ENCODE data around the gene MALRD1.

DNA sequence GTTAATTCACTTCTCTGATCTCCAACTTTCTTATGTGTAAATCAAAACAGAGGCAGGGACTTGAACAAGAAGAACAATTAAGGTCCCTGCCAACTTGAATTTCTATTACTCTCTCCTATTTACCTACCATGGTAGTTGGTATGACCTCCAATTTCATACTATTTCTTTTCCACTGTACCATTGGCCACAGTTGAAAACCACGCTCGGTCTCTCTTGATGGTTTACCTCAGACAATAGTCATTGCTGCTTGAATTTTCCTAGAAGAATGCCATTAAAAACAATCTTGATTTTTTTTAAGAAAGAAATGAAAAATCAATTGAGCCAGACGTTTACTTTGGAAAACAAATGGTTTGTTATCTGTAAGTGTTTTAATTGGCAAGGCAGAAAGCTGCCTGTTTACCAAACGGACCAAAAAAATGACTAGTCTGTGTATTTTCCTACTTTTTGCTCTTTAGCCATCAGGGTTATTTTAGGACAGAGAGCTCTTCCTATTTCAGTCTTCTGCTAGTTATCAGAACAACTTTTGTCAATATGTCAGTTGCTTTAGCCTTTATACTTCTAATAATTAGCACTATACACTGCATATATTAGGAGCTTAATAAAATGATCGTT lies 610.1 kb downstream of the MALRD1 start:
- TF ChIP-seq, protein P1, sequence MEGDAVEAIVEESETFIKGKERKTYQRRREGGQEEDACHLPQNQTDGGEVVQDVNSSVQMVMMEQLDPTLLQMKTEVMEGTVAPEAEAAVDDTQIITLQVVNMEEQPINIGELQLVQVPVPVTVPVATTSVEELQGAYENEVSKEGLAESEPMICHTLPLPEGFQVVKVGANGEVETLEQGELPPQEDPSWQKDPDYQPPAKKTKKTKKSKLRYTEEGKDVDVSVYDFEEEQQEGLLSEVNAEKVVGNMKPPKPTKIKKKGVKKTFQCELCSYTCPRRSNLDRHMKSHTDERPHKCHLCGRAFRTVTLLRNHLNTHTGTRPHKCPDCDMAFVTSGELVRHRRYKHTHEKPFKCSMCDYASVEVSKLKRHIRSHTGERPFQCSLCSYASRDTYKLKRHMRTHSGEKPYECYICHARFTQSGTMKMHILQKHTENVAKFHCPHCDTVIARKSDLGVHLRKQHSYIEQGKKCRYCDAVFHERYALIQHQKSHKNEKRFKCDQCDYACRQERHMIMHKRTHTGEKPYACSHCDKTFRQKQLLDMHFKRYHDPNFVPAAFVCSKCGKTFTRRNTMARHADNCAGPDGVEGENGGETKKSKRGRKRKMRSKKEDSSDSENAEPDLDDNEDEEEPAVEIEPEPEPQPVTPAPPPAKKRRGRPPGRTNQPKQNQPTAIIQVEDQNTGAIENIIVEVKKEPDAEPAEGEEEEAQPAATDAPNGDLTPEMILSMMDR (IDR thresholded peaks at IDR 0.05 in 8 of 11, conservative IDR thresholded peaks at IDR 0.05 in 3 of 11): no peak
- TF ChIP-seq POLR2AphosphoS5 (IDR thresholded peaks at IDR 0.05) (no peak), POLR2A (IDR thresholded peaks at IDR 0.05) (no peak)
